NCI-H82 treated with DMSO at 0.1 percent for 48 hours (cell line): ENCODE data around the gene MBNL2.
"Not testable (repeated sequence)": the region's sequence is repeated elsewhere in the genome, so short reads cannot be mapped to it uniquely, and the experiment has no call there.

Experiments used
- DNase-seq: peaks from one replicate; lab custom pipeline; 2025; ENCODE audit not compliant: unreplicated experiment; lab: John Stamatoyannopoulos, UW

Gene MBNL2

DNA sequence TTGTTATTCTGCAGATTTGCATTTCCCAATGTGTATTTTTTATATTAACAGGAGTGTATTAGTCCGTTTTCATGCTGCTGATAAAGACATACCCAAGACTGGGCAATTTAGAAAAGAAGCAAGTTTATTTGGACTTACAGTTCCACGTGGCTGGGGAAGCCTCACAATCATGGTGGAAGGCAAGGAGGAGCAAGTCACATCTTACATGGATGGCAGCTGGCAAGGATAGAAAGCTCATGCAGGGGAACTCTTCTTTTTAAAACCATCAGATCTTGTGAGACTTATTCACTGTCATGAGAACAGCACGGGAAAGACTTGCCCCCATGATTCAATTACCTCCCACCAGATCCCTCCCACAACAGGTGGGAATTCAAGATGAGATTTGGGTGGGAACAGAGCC lies 14.9 kb upstream of the MBNL2 start:
- DNase-seq: not testable (repeated sequence)

DNA sequence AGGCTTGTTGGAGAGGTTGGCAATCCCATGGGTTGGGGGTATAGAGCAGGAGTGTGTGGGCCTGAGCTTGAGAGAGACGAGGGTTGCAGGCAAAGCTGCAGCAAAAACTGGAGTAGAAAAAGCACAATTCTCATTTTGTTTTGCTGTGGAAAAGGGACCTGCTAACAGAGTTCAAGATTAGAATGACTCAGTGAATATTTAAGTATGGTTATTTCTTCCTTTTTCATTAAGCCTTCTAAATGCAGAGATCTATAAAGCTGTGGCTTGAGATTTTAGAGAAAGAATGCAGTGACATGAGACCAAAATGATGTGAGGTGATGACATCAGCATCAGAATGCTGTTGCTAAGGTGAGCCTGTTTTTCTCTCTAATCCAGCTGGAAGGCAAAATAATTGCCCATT lies 10.8 kb upstream of the MBNL2 start:
- no peak for DNase-seq

DNA sequence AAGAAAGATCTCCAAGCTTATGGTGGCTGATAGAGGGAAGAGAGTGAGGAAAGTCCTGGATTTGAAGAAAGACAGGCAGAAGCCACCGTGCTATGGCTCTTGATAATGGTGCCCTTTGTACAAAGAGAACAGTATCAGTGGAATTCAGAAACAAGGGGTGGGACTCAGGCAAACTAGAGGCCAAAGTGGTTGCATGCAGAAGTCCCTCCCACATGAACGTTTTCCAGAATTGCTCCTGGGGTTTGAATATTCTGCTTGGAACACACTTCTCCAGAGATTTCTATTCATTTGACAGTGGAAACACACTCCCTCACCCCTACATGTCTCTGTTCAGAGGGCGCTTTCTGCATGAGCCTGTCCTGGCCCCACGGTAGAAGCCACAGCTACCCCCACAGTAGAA lies 10.1 kb upstream of the MBNL2 start:
- DNase-seq: no peak

DNA sequence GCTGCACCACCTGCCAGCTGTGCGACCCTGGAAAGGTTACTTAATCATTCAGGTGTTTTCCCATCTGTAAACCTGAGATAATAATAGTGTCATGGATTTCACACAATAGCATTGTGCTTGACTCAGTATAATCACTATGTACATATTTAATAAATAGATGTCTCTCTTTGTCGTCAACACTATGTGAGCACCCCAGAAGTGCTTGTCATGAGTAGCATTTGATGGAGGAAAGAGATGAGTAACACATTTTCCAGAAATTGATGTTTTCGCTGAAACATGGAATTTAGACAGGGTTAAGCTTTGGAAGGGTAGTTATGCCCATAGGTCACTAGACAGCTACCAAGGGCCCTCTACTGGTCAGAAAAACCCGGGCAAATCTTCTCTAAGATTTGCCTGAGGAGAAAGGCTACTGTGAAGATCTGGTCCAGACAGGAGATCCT lies 9.5 kb upstream of the MBNL2 start:
- peak; percentile 38 for DNase-seq

DNA sequence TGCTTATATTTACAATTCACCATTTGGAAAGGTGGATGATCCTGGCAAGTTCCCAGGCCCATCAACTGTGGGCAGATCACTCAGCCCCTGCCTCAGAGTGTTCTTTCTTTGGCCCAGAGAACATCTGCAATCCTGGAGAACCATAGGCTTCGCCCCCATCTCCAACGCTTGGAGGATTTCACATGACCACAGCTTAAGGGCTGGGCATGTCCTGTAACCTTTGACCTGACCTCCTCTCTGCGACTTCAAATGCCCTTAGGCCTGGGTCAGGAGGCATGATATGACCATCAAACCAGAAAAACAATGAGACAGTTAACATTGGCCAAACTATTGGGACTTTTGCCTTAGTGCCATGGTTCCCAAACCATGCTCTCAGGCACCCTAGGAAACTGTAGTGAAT lies 7.2 kb upstream of the MBNL2 start:
- DNase-seq: no peak

DNA sequence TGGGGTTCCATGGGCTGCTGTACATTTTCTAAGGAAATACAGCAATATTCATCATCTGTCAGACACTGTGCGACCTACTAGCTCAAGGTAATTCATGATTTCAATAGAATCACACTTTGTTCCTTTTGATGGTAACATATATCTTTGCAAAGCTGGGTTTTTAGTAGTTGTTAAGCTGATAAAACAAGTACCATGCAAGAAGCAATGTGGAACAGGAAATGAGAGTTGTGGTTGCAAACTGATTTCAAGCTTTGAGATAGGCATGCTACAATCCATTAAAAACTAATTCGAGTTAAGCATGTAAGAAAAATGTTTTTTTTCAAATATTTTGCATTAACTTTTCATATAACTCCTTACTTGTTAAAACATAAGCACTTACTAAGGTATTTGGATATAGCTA lies 6.8 kb upstream of the MBNL2 start:
- no peak for DNase-seq

DNA sequence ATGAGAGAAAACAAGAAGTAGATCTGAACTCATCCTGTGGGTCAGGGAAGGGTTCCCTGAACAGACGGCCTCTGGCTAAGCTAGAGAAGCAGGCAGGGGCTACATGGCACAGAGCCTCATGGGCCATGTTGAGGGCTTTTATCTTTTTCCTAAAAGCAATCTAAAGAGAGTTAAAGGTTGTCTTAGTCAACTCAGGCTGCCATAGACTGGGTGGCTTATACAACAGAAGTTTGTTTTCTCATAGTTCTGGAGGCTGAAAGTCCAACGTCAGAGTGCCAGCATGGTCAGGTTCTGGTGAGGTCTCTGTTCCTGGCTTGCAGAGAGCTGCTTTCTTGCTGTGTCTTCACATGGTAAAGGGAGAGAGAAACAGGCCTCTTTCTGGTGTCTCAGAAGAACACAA lies 2.9 kb upstream of the MBNL2 start:
- no peak for DNase-seq

DNA sequence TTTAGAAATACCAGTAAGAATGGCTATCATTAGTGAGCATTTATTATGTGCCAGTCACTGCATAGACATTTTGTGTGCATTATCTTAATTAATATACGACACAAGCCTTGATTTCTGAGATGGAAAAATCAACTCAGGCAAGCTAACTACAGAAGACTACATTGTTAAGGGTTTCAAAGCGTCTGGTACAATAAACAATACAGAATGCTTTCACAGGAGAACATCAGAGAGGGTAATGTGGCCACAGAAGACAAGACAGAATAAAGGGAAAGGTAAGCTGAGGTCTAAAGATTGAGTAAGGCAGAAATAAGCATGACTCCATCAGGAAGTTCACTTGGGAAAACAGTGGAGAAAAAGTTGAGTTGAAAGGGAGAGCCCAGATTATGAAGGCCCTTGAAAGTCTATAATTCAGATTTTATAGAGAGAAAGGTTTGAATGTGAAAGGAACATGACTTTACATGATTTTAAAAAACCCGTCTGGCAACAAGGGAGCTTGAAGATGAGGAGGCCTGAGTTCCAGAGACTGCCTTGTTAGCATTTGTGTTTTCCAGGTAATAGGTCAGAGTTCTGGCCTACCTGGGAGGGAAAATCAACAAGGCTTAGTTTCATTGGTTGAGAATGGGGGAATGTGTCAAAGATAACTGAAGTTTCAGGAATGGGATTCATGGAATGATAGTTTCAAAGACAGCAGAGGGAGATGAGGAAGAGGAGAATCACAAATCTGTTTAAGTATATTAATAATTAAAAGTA lies 1.8 kb upstream of the MBNL2 start:
- DNase-seq: no peak

DNA sequence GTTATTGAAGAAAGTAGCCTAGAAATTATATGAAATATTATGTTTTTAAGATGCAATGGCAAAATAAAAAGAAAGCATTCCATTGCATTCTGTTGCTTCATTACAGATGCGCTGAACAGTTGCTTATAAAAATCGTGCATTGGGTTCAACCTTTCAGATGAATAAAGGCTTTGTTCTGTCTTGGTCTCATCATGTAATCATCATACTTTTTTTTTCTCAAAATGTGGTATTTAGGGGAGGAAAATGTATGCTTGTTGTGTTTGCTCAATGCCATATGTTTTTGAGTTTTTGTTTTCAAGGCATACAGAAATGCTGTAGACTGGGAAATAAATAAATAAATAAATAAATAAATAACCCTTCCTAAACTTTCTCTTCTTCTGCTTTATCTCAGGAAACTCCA lies 1.1 kb upstream of the MBNL2 start:
- DNase-seq: no peak

DNA sequence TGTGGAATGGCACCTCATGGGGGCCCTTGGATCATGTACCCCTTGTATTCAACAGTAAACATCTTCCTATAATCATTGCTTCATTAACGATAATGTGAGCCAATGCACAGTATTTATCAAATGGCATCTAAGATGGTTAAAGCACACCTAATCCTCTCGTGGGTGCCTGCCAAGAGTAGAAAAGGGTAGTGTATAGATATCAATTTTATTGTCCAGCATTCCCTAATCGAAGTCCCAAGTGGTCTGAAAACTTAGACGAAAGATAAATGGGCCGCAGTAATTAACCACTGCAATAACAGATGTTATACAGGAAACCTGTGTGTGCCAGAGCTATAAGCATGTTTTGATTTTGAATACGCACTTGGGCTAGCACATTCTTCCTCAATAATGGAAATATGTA lies 667 bp upstream of the MBNL2 start:
- no peak for DNase-seq

DNA sequence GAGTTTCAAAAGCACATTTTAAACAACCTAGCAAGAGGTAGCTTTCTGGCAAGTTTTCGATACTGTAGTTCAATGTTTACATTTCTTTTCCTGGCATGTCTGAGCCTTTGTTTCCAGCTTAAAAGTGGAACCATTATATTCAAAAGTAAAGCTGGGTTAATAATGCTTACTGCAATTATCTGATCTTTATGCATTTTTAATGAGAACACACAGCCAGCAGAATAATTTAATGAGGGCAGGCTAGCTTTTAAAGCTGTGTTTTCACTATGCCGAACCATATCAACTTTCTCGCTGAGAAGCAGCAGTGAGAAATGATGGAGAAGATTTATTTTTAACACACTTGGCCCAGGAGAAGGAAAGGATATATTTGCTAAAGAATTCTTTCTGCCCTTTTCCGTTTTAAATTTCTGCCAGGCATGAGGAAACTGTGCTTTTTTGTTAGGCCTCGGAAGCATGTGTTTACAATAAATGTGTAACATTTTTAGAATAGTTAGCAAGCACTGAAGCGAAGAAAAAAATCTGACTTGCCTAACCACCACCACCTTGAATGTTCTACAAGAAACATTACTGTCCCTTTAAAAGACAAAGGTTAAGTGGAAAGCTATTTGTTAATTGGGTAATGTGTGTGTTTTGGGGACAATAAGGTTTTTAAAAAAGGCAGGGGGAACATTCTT lies 1.0 kb downstream of the MBNL2 start:
- no peak for DNase-seq

DNA sequence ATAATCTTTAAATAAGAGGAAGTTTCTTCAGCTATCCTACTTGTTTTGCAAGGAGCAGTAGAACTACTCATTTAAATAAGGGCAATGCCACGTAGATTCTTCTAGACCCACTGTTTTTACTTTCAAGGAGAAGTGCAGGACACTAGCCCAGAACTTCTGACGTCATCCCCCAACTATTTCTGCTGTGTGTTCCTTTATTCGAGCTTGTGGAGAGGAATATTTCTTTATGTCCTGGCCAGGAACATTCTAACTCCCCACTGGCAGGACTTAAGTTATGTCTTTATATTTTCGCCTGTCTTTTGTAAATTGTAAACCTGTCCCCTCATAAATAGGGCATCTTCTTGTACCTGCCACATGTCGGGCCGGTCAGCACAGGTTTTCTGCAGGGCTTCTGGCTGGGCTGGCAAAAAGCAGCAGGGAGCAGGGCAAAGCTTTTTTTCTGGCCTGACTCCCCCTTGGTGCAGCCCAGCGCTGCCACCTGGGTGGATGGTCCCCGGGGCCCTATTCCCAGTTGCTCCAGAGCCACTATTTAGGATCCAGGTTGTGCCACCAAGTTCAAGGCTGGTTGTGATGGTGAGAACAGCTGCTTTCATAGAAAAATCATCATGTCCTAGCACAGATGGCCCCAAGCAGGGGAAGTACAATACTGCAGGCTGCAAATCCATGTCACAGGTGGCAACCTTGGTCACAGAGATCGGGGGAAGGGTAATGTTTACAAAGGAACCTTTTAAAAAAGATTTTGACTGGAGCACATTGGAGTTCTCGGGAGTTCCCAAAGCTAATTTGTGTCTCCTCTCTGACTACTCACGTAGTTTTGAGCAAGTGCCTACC lies 1.8 kb downstream of the MBNL2 start:
- peak; percentile 84 for DNase-seq

DNA sequence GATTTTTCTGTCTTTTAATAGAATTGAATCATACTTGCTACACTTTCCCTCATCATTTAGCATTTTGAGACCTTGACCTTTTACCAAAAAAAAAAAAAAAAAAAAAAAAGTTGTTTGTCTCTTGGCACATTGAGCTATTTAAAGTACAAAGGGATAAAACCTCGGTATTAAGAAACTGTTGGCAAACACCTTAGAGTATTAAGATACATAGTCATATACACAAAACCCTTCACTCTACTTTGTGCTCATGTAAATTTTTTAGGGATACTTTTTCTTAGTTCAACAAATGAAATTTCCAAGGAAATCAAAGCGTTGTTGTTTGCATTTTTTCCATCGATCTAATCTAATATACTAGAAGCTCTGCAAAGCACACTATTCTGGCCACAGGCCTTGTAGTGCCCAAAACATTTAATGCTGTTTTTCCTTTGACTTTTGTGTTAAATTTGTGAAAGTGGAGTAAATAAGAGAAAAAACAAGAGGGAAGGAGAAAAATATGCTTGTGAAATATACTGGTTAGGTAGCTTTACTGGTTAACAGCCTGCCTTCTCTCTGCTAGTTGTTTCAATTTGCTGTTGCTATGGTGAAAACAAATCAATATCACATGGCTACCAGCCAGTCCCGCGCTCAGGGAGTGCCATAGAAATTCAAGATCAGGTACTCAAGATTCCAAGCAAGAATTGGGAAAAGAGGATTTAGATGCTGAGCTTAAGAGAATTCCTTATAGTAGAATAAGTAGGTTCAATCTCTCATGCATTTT lies 2.6 kb downstream of the MBNL2 start:
- peak; percentile 36 for DNase-seq

DNA sequence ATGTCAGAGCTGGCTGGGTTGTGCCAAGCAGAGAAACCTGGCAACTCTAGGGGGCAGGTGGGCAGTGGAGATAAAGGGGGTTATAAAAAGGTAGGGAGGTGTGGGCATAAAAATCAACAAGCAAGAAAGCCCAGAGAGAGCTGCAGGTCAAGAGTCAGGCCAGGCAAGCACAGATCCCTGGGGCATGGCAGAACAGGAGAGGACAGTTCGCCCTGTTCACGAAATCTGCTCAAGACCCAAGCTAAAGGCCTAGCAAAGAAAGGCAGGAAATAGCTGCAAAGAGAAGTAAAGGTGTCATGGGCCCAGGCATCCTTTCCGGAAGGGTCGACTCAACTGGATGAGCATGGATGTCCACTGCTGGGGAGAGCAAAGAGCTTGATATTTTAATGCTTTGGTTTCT lies 3.4 kb downstream of the MBNL2 start:
- DNase-seq: no peak

DNA sequence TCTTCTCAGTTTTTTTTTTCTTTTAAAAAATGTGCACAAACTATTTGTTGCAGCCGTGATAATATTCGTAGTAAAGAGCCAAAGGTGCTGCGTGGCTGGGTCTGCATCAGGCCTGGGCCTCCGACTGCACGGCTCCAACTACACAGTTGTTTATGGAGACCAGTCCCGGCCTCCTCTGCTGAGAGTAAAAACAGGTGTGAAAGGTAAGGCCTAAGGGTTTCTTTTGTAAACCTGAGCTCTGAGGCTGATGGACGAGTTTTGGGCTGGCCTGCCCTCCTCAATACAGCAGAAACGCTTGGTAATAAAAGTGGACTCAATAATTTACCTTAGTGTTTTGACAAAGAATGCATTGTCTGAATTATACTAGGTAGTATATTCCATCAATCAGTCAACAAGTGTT lies 3.9 kb downstream of the MBNL2 start:
- no peak for DNase-seq

DNA sequence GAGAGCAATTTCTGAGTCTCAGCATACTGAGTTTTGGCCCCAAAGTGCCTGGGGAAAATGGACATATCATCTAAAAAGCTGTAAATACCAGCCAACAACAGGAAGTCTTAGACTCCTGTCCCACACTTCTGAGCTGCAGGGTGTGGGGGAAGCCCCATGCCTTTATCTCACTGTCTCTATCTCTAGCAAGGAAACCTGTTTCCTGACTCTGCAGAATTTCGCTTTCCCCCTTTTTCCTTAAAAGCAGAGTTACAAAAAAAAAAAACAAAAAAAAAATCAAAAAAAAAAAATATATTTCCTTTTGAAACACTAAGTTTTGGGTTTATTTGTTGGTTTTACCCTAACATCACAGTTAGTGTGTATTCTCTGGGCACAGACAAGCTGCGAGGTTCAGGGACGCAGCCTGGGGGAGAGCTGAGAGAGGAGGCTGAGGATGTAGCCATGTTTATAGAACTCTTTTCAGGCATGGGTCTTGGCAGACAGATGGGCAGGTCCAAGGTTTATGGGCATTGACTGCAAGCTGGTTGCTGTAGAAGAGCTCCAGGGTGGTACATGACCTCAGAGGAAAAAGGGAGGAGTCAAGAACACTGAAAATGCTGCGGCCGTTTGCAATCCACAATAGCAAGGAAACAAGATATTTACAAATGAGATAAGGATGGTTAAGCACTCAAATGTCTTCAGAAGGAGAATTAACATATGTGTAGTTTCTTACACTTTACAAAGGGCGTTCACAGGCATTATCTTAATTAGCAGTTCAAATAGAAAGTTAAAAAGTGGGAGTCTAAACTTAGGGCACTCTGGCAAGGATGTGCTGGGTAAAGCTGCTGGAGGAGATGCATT lies 4.9 kb downstream of the MBNL2 start:
- no peak for DNase-seq

DNA sequence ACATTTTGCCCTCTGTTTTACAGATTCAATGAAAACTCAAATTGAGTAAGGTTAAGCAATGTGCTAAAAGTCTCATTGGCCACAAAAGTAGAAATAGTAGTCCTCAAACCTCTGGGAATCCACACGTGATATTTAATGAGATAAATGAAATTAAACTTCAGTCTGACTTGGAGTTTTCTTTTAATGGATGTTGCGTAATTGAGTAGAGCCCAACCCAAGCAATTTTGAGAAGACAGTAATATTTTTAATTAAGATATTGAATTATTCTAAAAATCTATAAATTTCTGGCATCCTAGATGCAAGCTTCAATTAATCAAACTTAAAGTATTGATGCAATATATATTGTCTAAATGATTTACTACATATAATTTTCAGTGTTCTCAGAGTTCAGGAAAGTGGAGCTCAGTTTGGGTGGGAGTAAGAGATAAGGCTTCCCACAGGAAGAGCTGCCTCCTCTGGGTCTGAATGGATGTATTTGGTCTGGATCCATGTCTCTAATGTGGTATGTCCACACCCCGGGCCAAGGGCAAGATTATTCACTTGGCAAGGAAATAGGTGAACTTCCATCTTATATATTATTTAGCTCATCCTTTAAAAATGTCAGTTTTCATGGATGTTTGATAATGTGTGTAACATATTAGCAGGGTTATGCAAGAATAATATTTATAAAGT lies 6.9 kb downstream of the MBNL2 start:
- DNase-seq: no peak

DNA sequence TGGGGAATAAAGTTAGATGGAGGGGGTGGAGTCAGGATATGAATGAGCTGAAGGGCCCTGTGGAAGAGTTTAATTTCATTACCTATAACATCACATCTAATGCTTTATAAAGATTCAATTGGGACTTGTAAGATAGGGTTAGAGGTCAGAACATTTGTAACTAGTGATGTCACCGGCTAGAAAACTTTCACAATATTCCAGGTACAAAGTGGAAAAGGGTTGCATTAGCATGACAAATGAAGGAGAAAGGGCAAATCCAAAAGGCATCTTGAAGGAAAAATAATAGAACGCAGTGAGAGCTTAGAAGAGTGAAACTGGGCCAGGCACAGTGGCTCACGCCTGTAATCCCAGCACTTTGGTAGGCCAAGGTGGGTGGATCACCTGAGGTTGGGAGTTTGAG lies 7.6 kb downstream of the MBNL2 start:
- no peak for DNase-seq

DNA sequence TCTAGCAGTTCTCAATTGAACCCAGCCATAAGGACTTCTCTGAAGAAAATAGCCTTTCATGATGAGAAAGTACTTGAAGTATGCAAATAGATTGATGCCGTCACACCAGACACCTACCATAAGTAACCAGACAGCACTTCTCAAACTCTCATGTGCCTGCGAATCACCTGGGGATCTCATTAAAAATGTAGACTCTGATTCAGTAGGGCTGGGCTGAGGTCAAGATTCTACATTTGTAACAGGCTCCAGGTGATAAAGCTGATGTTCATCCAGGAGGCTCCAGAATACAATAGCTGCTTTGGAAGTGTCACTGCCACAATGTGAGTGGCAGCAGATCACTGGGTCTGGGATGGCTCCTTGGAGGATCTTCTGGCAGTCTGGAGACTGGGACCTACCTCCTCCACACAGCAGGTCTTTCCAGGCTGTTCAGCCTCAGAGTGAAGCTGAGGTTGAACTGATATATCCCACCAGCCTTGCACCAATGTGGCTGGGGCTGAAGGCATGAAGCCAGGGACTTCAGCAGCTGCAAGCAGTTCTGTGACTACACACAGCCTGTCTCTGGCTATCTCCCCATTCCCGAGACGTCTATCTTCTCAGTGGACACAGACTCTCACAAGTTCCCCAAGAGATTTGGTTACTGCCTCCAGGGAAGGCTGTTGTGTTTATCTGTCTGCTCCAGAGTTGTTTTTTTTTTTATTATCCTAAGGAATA lies 9.1 kb downstream of the MBNL2 start:
- no peak for DNase-seq
